ENCODE data around the gene TXNL4A.
"Not testable (repeated sequence)": the region's sequence is repeated elsewhere in the genome, so short reads cannot be mapped to it uniquely, and the experiment has no call there.

TXNL4A gene

DNA sequence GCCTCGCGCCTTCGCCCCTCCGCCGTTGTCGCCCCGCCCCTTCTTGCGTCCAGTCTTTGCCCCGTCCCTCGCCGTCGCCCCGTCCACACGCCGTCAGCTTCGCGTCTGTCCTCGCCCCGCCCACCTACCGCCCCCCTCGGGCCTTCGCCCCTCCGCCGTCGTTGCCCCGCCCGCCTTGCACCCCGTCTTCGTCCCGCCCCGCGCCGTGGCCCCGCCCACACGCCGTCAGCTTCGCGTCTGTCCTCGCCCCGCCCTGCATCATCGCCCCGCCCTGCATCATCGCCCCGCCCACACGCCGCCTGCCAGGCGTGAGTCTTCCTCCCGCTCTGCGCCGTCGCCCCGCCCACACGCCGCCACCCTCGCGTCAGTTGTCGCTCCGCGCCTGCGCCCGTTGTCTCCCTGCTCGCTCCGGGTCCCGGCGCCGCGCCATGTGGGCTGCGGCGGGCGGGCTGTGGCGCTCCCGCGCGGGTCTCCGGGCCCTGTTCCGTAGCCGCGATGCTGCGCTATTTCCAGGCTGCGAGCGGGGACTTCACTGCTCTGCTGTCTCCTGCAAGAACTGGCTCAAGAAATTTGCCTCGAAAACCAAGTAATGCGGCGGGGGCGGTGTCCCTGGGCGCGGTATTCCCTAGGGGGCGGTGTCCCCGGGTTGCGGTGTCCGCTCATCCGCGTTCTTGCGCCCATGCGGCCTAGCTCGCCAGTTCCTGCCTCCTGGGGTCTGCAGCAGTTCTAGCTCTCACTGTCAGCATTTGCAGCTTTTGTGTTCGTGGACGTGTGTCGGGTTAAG, 45.9 kb upstream of the TXNL4A start, which contains the start of gene RBFA:
Gene RBFA (plus strand): TSS at position 367 of the 784 bp plus-strand sequence. CDS start 62 bp downstream, at position 429.
- Histone ChIP-seq H3K4me1 (ENCODE audit: low read depth, poor library complexity, severe bottlenecking) (peaks cover 9% of the 10 kb centered on the region), H2AFZ (ENCODE audit: low read depth) (peak within 1 kb of the TSS; percentile 98), H4K20me1 (ENCODE audit: insufficient read depth) (no peaks in the 10 kb centered on the region), H3K4me3 (IDR thresholded peaks at IDR 0.05; ENCODE audit: insufficient read depth, low read depth, low read length) (no peak within 1 kb of the TSS), H3K4me2 (peak within 1 kb of the TSS; percentile 87), H3K27me3 (ENCODE audit: insufficient read depth, low read depth) (no peaks in the 10 kb centered on the region), H3K79me2 (ENCODE audit: insufficient read depth, low read depth) (peaks cover 22% of the 10 kb centered on the region), H3K9ac (peak within 1 kb of the TSS; percentile 83), H3K27ac (peak within 1 kb of the TSS; percentile 75), H3K36me3 (ENCODE audit: insufficient read depth) (peaks cover 6% of the 10 kb centered on the region; the same call in 1 of the 2 replicates)
- peak; percentile 78 for TF ChIP-seq CTCF (conservative IDR thresholded peaks at IDR 0.05; ENCODE audit: low read depth, low read length)

DNA sequence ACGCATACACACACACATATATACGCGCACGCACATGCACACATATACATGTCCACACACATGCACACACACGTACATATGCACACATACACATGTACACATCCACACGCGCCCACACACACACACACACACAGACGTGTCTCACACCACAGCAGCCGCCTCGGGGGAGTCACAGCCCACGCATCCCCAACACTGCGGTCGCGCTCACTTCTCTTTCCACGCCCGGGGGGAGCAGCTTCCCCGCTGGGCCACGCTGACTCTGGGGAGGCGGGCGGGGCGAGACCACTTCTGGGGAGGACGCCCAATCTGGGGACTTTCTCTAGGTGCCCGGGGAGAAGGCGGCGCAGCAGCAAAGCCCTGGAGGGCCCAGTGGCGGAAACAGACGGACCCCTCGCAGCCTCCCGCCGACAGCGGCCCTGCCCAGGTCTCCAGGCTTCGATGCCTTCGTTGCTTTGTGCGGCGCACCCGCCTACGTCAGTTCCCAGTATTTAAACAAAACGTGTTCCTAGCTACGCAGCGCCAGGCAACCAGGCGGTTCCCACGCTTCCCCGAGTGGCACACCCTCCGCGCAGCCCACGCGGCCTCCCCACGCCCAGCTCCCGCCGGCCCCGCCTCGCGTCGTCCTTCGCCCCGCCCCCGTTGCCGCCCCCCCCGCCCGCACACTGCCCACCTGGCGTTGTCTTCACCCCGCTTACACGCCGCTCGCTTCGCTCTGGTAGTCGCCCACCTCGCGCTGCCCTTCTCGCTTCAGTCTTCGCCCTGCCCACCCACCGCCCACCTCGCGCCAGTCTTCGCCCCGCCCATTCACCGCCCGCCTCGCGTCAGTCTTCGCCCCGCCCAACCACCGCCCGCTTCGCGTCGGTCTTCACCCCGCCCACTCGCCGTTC, 45.1 kb upstream of the TXNL4A start:
- H3K79me2 ChIP-seq (ENCODE audit: insufficient read depth, low read depth), result peaks cover 22% of the 10 kb centered on the region
- peak overlapping the region; percentile 98 for H2AFZ ChIP-seq (ENCODE audit: low read depth)
- H3K4me2 ChIP-seq, result peak overlapping the region; percentile 61
- H4K20me1 ChIP-seq (ENCODE audit: insufficient read depth), result no peaks in the 10 kb centered on the region
- no peaks in the 10 kb centered on the region for H3K27me3 ChIP-seq (ENCODE audit: insufficient read depth, low read depth)
- H3K9ac ChIP-seq, result peak overlapping the region; percentile 68; the same call in 1 of the 2 replicates
- peak overlapping the region; percentile 68 for H3K27ac ChIP-seq
- no peak for TF ChIP-seq CTCF (conservative IDR thresholded peaks at IDR 0.05; ENCODE audit: low read depth, low read length)
- peaks cover 6% of the 10 kb centered on the region; the same call in 1 of the 2 replicates for H3K36me3 ChIP-seq (ENCODE audit: insufficient read depth)
- H3K4me1 ChIP-seq (ENCODE audit: low read depth, poor library complexity, severe bottlenecking), result peaks cover 9% of the 10 kb centered on the region
- no peak overlapping the region for H3K4me3 ChIP-seq (IDR thresholded peaks at IDR 0.05; ENCODE audit: insufficient read depth, low read depth, low read length)

DNA sequence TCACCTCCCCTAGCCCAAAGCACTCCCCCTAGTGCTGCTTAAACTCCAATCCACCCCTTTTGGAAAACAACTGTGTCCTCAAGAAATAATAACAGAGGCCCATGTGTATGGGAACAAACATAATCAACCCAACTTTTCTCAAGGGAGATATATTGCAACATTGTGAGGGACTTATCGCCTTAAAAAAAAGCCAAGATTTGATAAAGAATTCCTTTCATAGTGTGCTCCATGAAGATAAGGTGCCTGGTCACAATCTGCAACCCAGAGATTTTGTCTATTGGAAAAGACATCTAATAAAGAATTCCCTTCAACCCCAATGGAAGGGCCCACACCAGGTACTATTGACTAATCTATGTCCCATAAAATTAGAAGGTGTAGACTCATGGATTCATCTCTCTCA, 41.3 kb upstream of the TXNL4A start:
- Histone ChIP-seq H3K27me3 (ENCODE audit: insufficient read depth, low read depth) (no peaks in the 10 kb centered on the region), H3K4me2 (no peak overlapping the region), H2AFZ (ENCODE audit: low read depth) (no peak overlapping the region), H3K9ac (no peak overlapping the region), H3K27ac (no peak overlapping the region), H3K4me1 (ENCODE audit: low read depth, poor library complexity, severe bottlenecking) (no peaks in the 10 kb centered on the region), H4K20me1 (ENCODE audit: insufficient read depth) (no peaks in the 10 kb centered on the region), H3K36me3 (ENCODE audit: insufficient read depth) (no peaks in the 10 kb centered on the region), H3K79me2 (ENCODE audit: insufficient read depth, low read depth) (peaks cover 3% of the 10 kb centered on the region), H3K4me3 (IDR thresholded peaks at IDR 0.05; ENCODE audit: insufficient read depth, low read depth, low read length) (no peak overlapping the region)
- TF ChIP-seq CTCF (conservative IDR thresholded peaks at IDR 0.05; ENCODE audit: low read depth, low read length), result no peak

- not testable (repeated sequence) for H4K20me1 ChIP-seq (ENCODE audit: insufficient read depth); H3K79me2 ChIP-seq (ENCODE audit: insufficient read depth, low read depth); H3K4me1 ChIP-seq (ENCODE audit: low read depth, poor library complexity, severe bottlenecking); H3K36me3 ChIP-seq (ENCODE audit: insufficient read depth); H3K27me3 ChIP-seq (ENCODE audit: insufficient read depth, low read depth); H3K4me3 ChIP-seq (IDR thresholded peaks at IDR 0.05; ENCODE audit: insufficient read depth, low read depth, low read length); H3K9ac ChIP-seq; H3K4me2 ChIP-seq; H3K27ac ChIP-seq; H2AFZ ChIP-seq (ENCODE audit: low read depth)
Measured at GRCh38 chr18:80027719-80028118, 39.4 kb upstream of the TXNL4A start.
